Astrocyte of the cerebellum (primary cell): ENCODE measurements around the gene ITPK1.

Experiments used
- DNase-seq: peaks from one replicate; pipeline ENCODE4 v3.0.0-alpha.2; 2011; ENCODE audit warnings: low read depth
- H3K4me3 ChIP-seq: 2 replicates; pipeline ENCODE4 v1.5.1; 2011; ENCODE audit warnings: mild to moderate bottlenecking, low read depth, low read length, moderate library complexity
- CTCF ChIP-seq: IDR thresholded peaks from 2 replicates; pipeline ENCODE4 v1.5.1; 2012; ENCODE audit warnings: low read length, low read depth, moderate library complexity, mild to moderate bottlenecking; ENCODE audit errors: missing control alignments
- in situ Hi-C: cut with HindIII; loops from 2 replicates; pipeline ENCODE4 v1.10.0; 2017; ENCODE audit warnings: low sequenced_read_pairs

Gene ITPK1

GRCh38 chr14:93005838-93006237, 109.9 kb downstream of the ITPK1 start:
- in situ Hi-C loops, result no loop called here
- DNase-seq, result no peak
- no peak overlapping the region for H3K4me3 ChIP-seq
- TF ChIP-seq CTCF, result no peak

DNA sequence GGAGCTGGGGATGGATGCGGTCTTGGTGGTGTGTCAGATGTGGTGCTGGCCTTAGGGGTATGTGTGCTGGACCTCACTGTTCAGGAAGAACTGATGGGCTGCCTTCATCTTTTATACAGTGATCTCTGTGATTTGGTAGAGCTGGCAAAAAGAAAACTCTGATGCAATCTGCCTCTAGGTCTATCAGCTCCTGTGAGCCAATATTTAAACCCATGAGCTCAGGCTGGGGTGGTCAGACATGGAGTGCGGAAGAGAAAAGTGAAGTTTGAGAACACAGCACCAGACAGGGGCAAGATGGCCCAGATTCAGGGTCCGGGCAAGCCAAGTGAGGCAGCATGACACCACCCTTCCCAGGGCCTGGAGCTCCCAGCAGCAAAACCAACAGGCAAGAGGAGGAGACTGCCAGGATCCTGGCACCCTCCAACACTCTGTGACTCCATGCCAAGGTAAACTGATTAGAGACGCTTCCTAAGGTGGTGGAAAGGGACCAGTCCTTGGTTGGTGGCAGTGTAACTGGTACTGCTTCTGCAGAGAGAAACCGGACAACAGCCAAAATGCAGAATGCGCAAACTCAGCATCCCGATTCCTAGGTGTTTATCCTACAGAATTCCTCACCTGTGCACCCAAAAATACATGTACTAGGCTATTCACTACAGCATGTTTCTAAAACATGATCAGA, 110.5 kb downstream of the ITPK1 start:
- in situ Hi-C loops, result no loop called here
- no peak overlapping the region for H3K4me3 ChIP-seq
- no peak for TF ChIP-seq CTCF
- DNase-seq, result no peak

DNA sequence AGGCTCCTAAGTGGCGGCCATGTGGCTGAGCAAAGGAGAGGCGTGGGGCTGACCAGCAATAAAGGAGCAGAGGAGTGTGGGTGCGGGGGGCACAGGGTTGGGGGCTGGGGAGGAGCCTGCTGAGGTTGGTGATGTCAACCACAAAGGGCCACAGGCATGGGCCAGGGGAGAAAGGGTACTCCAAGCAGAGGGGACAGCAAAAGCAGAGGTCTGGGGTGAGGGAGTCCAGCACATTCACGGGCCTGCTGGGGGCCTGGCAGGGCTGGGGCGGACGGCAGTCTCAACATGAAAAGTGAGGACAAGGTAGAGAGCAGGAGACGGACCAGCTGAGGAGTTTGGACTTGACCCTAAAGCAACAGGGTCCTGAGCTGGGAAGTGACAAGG, 111.0 kb downstream of the ITPK1 start:
- DNase-seq, result no peak
- in situ Hi-C loops, result no loop called here
- no peak overlapping the region for H3K4me3 ChIP-seq
- no peak for TF ChIP-seq CTCF

GRCh38 chr14:93003945-93004698, 111.6 kb downstream of the ITPK1 start:
- no peak for TF ChIP-seq CTCF
- no peak for DNase-seq
- in situ Hi-C loops, result no loop called here
- H3K4me3 ChIP-seq, result no peak overlapping the region

GRCh38 chr14:93002851-93003298, 112.8 kb downstream of the ITPK1 start:
- H3K4me3 ChIP-seq, result no peak overlapping the region
- no peak for DNase-seq
- in situ Hi-C loops, result no loop called here
- no peak for TF ChIP-seq CTCF

DNA sequence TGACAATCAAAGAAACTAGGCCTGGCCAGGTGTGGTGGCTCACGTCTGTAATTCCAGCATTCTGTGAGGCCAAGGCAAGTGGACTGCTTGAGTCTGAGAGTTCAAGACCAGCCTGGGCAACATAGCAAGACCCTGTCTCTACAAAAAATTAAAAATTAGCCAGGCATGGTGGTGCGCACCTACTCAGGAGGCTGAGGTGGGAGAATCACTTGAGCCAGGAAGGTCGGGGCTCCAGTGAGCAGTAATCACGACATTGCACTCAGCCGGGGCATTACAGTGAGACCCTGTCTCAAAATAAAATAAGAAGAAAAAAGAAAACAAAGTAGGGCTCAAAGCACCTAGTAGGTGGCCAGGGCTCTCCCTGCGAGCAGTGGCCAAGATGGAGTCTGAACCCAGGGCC, 113.7 kb downstream of the ITPK1 start:
- TF ChIP-seq CTCF, result no peak
- DNase-seq, result no peak
- no peak overlapping the region for H3K4me3 ChIP-seq
- in situ Hi-C loops, result no loop called here
